ENCODE data around the gene FRMD3. TPM values are rescaled to one million over a fixed set of nuclear protein-coding genes. Genes with fewer than 3 reads are reported as not detected.

The FRMD3 gene
- total and polyA plus RNA-seq, 10 donors, result 0.82 to 45.8 (median 18.9) TPM

GRCh38 chr9:83489961-83490360, 48.2 kb downstream of the FRMD3 start:
- 86 to 100% (median 96%) methylated on average over 1 of the region's 1 CpG for whole genome bisulfite sequencing, 5 donors
- Histone ChIP-seq H3K4me1 (peaks cover 0 to 15% (median 0%) of the 10 kb centered on the region in 6 donors), H3K27ac (no peak overlapping the region), H3K4me3 (no peak overlapping the region), H3K9me3 (no peaks in the 10 kb centered on the region), H3K27me3 (replicated peaks in 1 of 7) (no peaks in the 10 kb centered on the region), H3K36me3 (no peaks in the 10 kb centered on the region)
- DNase-seq, result no peak
- intact Hi-C loops (cut with DNase I; ENCODE audit: low total_unique reads), result no loop called here
- no peak for TF ChIP-seq POLR2AphosphoS5 (IDR thresholded peaks at IDR 0.05)
- no peak for TF ChIP-seq POLR2A (IDR thresholded peaks at IDR 0.05)
- no peak for TF ChIP-seq CTCF (IDR thresholded peaks at IDR 0.05 in 8 of 11, conservative IDR thresholded peaks at IDR 0.05 in 3 of 11)

- no peak for DNase-seq
- H3K4me3 ChIP-seq, result no peak overlapping the region
- no peaks in the 10 kb centered on the region for H3K27me3 ChIP-seq (replicated peaks in 1 of 7)
- no peaks in the 10 kb centered on the region for H3K36me3 ChIP-seq
- H3K27ac ChIP-seq, result no peak overlapping the region
- no peaks in the 10 kb centered on the region for H3K4me1 ChIP-seq
- WGBS, 5 donors, result 86 to 91% (median 88%) methylated on average over 6 of the region's 6 CpGs
- intact Hi-C loops (cut with DNase I; ENCODE audit: low total_unique reads), result no loop called here
- H3K9me3 ChIP-seq, result peaks cover 0 to 10% (median 4%) of the 10 kb centered on the region in 8 donors
- TF ChIP-seq POLR2A (IDR thresholded peaks at IDR 0.05) (no peak), POLR2AphosphoS5 (IDR thresholded peaks at IDR 0.05) (no peak), CTCF (IDR thresholded peaks at IDR 0.05 in 8 of 11, conservative IDR thresholded peaks at IDR 0.05 in 3 of 11) (no peak)
These were observed 53.2 kb downstream of the FRMD3 start for GRCh38 chr9:83484990-83485389.

GRCh38 chr9:83483223-83483622, 55.0 kb downstream of the FRMD3 start:
- intact Hi-C loops (cut with DNase I; ENCODE audit: low total_unique reads), result no loop called here

GRCh38 chr9:83479765-83480164, 58.4 kb downstream of the FRMD3 start:
- Histone ChIP-seq H3K27ac (no peak overlapping the region), H3K9me3 (peaks cover 0 to 18% (median 12%) of the 10 kb centered on the region in 8 donors), H3K4me1 (peaks cover 0 to 2% (median 0%) of the 10 kb centered on the region in 6 donors), H3K27me3 (replicated peaks in 1 of 7) (no peaks in the 10 kb centered on the region), H3K36me3 (no peaks in the 10 kb centered on the region), H3K4me3 (no peak overlapping the region)
- intact Hi-C loops (cut with DNase I; ENCODE audit: low total_unique reads), result no loop called here
- no peak for DNase-seq
- 79 to 90% (median 85%) methylated on average over 2 of the region's 2 CpGs for WGBS, 5 donors
- no peak for TF ChIP-seq CTCF (IDR thresholded peaks at IDR 0.05 in 8 of 11, conservative IDR thresholded peaks at IDR 0.05 in 3 of 11)
- no peak for TF ChIP-seq POLR2A (IDR thresholded peaks at IDR 0.05)
- TF ChIP-seq POLR2AphosphoS5 (IDR thresholded peaks at IDR 0.05), result no peak

More at GRCh38 chr9:83483223-83483622, 55.0 kb downstream of the FRMD3 start:
- H3K9me3 ChIP-seq, result peaks cover 0 to 18% (median 12%) of the 10 kb centered on the region in 8 donors
- no peak overlapping the region for H3K27ac ChIP-seq
- no peak overlapping the region for H3K4me3 ChIP-seq
- 65 to 96% (median 81%) methylated on average over 2 of the region's 2 CpGs for WGBS, 5 donors
- H3K36me3 ChIP-seq, result no peaks in the 10 kb centered on the region
- no peaks in the 10 kb centered on the region for H3K27me3 ChIP-seq (replicated peaks in 1 of 7)
- H3K4me1 ChIP-seq, result no peaks in the 10 kb centered on the region
- DNase-seq, result no peak
- TF ChIP-seq POLR2A (IDR thresholded peaks at IDR 0.05), result no peak
- TF ChIP-seq CTCF (IDR thresholded peaks at IDR 0.05 in 8 of 11, conservative IDR thresholded peaks at IDR 0.05 in 3 of 11), result no peak
- TF ChIP-seq POLR2AphosphoS5 (IDR thresholded peaks at IDR 0.05), result no peak
